K562 (cell line): ENCODE data around the gene TRPC1. TPM values are rescaled to one million over a fixed set of nuclear protein-coding genes. Genes with fewer than 3 reads are reported as not detected.

Experiments used
- ATF3 ChIP-seq, 2 experiments: fragments of 450-650 bp in 1 of 2; sonication (generic) in 1 of 2; formaldehyde crosslinking in 1 of 2; IDR thresholded peaks in 1 of 2; conservative IDR thresholded peaks in 1 of 2; 2 replicates each; pipeline versions ENCODE4 v1.6.1 to v1.8.1; 2016 to 2023; ENCODE audit warnings: mild to moderate bottlenecking in 2 of 2, moderate library complexity in 2 of 2, inconsistent platforms in 1 of 2, missing genetic modification reagents in 1 of 2
- DPF2 ChIP-seq: fragments of 450-650 bp; IDR thresholded peaks from 2 replicates; pipeline ENCODE4 v1.6.1; 2016
- ELK3 ChIP-seq: fragments of 450-650 bp; formaldehyde crosslinking; IDR thresholded peaks from 2 replicates; pipeline ENCODE4 v1.4.0; 2020; ENCODE audit warnings: mild to moderate bottlenecking
- ETV6 ChIP-seq, 3 experiments: fragments of 150-350 bp in 1 of 3; sonication (generic) in 1 of 3; formaldehyde crosslinking in 1 of 3; IDR thresholded peaks; 2 replicates each; pipeline versions ENCODE4 v1.6.1 to v1.8.0; 2014 to 2022; ENCODE audit warnings: borderline replicate concordance in 2 of 3, low read depth in 2 of 3, antibody characterized with exemption in 1 of 3, low read length in 1 of 3, mild to moderate bottlenecking in 1 of 3, missing genetic modification reagents in 1 of 3
- JUND ChIP-seq, 2 experiments: IDR thresholded peaks; 2 replicates in 1 of 2; 3 replicates in 1 of 2; pipeline ENCODE4 v1.6.1; 2011; ENCODE audit warnings: borderline replicate concordance in 2 of 2, low read depth in 2 of 2, low read length in 2 of 2, improper control_type of control experiment in 1 of 2, missing biosample characterization in 1 of 2, missing genetic modification characterization in 1 of 2, missing genetic modification reagents in 1 of 2
- KLF13 ChIP-seq: fragments of 450-650 bp; IDR thresholded peaks from 2 replicates; pipeline ENCODE4 v1.6.1; 2016; ENCODE audit warnings: missing genetic modification characterization, low read depth, mild to moderate bottlenecking, missing compliant biosample characterization, moderate library complexity, borderline replicate concordance
- MCM3 ChIP-seq: fragments of 450-650 bp; IDR thresholded peaks from 2 replicates; pipeline ENCODE4 v1.6.1; 2016
- RNF219 ChIP-seq: fragments of 250-450 bp; sonication (Bioruptor Pico); IDR thresholded peaks from 2 replicates; pipeline ENCODE4 v1.5.0; 2022; ENCODE audit warnings: mild to moderate bottlenecking
- ZBTB40 ChIP-seq, 2 experiments: fragments of 450-650 bp in 1 of 2; sonication (generic) in 1 of 2; formaldehyde crosslinking in 1 of 2; IDR thresholded peaks; 2 replicates each; pipeline versions ENCODE4 v1.7.1 to v1.9.0; 2016 to 2022; ENCODE audit warnings: inconsistent platforms in 1 of 2, mild to moderate bottlenecking in 1 of 2, missing genetic modification reagents in 1 of 2
- ZNF175 ChIP-seq: fragments of 200-800 bp; sonication (Bioruptor generic); IDR thresholded peaks from 2 replicates; pipeline ENCODE4 v1.6.1; 2016; ENCODE audit warnings: low read depth, mild to moderate bottlenecking, missing genetic modification characterization, missing compliant biosample characterization
- polyA plus RNA-seq, 8 experiments: library from polyadenylated mRNA; depleted of rRNA in 4 of 8; stranded (reverse) in 5 of 8; unstranded in 3 of 8; fragments of >200 nt; fragmentation: Nextera tagmentation in 2 of 8; fragmentation: Illumina TruSeq in 1 of 8; extraction: Ambion mirVana in 2 of 8; extraction: Trizol in 1 of 8; gene quantifications; 2 replicates each; pipeline versions ENCODE4 v1.2.1 to v1.2.3, GENCODE V29; 2011 to 2014; ENCODE audit warnings: inconsistent platforms in 1 of 8, missing spikeins in 1 of 8
- total RNA-seq, 7 experiments: library from RNA; depleted of rRNA in 6 of 7; stranded (reverse); fragments of >200 nt in 6 of 7; fragmentation: Illumina TruSeq in 2 of 7; extraction: Trizol in 2 of 7; gene quantifications; 2 replicates each; pipeline versions ENCODE4 v1.2.1 to v1.2.3, GENCODE V29; 2011 to 2021; ENCODE audit warnings: low replicate concordance in 1 of 7

TRPC1 gene
- total and polyA plus RNA-seq, 9 of the 15 experiments (the other 6 are each of a cell fraction or from before 2014, with no cell fraction given): 1.4 to 6.5 (median 3.0) TPM

GRCh38 chr3:142706321-142707127 lies 17.3 kb upstream of the TRPC1 start (continued):
- TF ChIP-seq ZBTB40 (IDR thresholded peaks at IDR 0.05): peak; percentile 47; the same call in 1 of the 2 replicates
- no peak for TF ChIP-seq ZBTB40 (CRISPR knock-in tag; IDR thresholded peaks at IDR 0.05)
- TF ChIP-seq ETV6 (IDR thresholded peaks at IDR 0.05; ENCODE audit: borderline replicate concordance in 1 of 2, low read depth in 2 of 2, low read length in 1 of 2): peak; percentile 85 to 88; a peak in 3 of 4 replicates
- TF ChIP-seq ETV6 (CRISPR knock-in tag; IDR thresholded peaks at IDR 0.05; ENCODE audit: borderline replicate concordance): no peak
- no peak for TF ChIP-seq KLF13
- TF ChIP-seq DPF2: peak; percentile 41; the same call in 1 of the 2 replicates
- no peak for TF ChIP-seq RNF219 (CRISPR knock-in tag)
- 0 out of 2 replicates have a peak, but pooled peaks have one; percentile 37 for TF ChIP-seq ZNF175 (CRISPR knock-in tag)
- TF ChIP-seq MCM3: no peak
- TF ChIP-seq ATF3 (IDR thresholded peaks at IDR 0.05): peak; percentile 28; the same call in 1 of the 2 replicates
- TF ChIP-seq ATF3 (CRISPR knock-in tag; conservative IDR thresholded peaks at IDR 0.05): no peak
- no peak for TF ChIP-seq ELK3 (CRISPR knock-in tag)
- TF ChIP-seq JUND (IDR thresholded peaks at IDR 0.05; ENCODE audit: borderline replicate concordance, low read depth, low read length): no peak
- TF ChIP-seq JUND (tag; IDR thresholded peaks at IDR 0.05; ENCODE audit: borderline replicate concordance, low read depth, low read length): no peak; the same call in 2 of the 3 replicates
